T-cell (primary cell): Measurements from ENCODE around the gene KDM5B. TPM values are rescaled to one million over a fixed set of nuclear protein-coding genes. Genes with fewer than 3 reads are reported as not detected.

Experiments used
- ATAC-seq, 4 experiments: fragments of 200-7000 bp in 3 of 4; fragments of 150-1000 bp in 1 of 4; cut with Tn5 transposase; replicated peaks in 1 of 4; 1 replicate in 3 of 4; 2 replicates in 1 of 4; pipeline ENCODE4 v1.10.0; 2021; ENCODE audit warnings: moderate library complexity in 3 of 4, mild to moderate bottlenecking in 2 of 4, moderate number of reproducible peaks in 1 of 4
- CTCF ChIA-PET, 2 donors: fragments of 300-600 bp; sonication (Branson Sonifier 250); formaldehyde crosslinking; loops; one replicate each; lab custom pipeline; 2022; ENCODE audit warnings: antibody characterized with exemption in 2 of 2; lab: Charles Lee
- POLR2A ChIA-PET, 2 donors: fragments of 300-600 bp; sonication (Branson Sonifier 250); formaldehyde crosslinking; loops; one replicate each; lab custom pipeline; 2022; ENCODE audit warnings: antibody characterized with exemption in 2 of 2; lab: Charles Lee
- DNase-seq, 35 experiments: peaks; one replicate each; pipeline versions ENCODE4 v3.0.0 to v3.0.0-alpha.2; 2013 to 2023
- H3K27ac ChIP-seq: one replicate; pipeline ENCODE4 v1.5.1; 2013; ENCODE audit warnings: low read length
- H3K27me3 ChIP-seq, 2 experiments: replicated peaks in 1 of 2; 1 replicate in 1 of 2; 2 replicates in 1 of 2; pipeline versions ENCODE4 v1.6.1 to v1.7.0; 2013; ENCODE audit warnings: low read length in 1 of 2, mixed read lengths in 1 of 2; ENCODE audit not compliant: control insufficient read depth in 2 of 2, insufficient read depth in 2 of 2; ENCODE audit errors: extremely low read depth in 1 of 2
- H3K36me3 ChIP-seq, 2 donors: 1 replicate in 1 of 2; 2 replicates in 1 of 2; pipeline versions ENCODE4 v1.6.1 to v1.7.0; 2013; ENCODE audit warnings: low read length in 1 of 2; ENCODE audit not compliant: control insufficient read depth in 2 of 2, insufficient read depth in 1 of 2; ENCODE audit errors: extremely low read depth in 1 of 2
- H3K4me1 ChIP-seq, 2 experiments: 1 replicate in 1 of 2; 2 replicates in 1 of 2; pipeline versions ENCODE4 v1.6.1 to v1.7.0; 2013; ENCODE audit warnings: low read length in 2 of 2, mixed read lengths in 1 of 2; ENCODE audit not compliant: insufficient read depth in 2 of 2, control insufficient read depth in 1 of 2; ENCODE audit errors: extremely low read depth in 1 of 2
- H3K4me3 ChIP-seq, 2 donors: 1 replicate in 1 of 2; 2 replicates in 1 of 2; pipeline versions ENCODE4 v1.5.1 to v1.7.0; 2013; ENCODE audit warnings: mild to moderate bottlenecking in 2 of 2, low read length in 1 of 2, moderate library complexity in 1 of 2; ENCODE audit not compliant: control insufficient read depth in 1 of 2; ENCODE audit errors: extremely low read depth in 1 of 2
- H3K9me3 ChIP-seq: 2 replicates; pipeline ENCODE4 v1.7.0; 2013
- H3K27ac Mint-ChIP-seq, 2 donors: one replicate each; pipeline ENCODE4 v1.8.0; 2020 to 2021; ENCODE audit warnings: mild to moderate bottlenecking in 2 of 2, mixed read lengths in 2 of 2
- H3K27me3 Mint-ChIP-seq, 2 donors: one replicate each; pipeline ENCODE4 v1.8.0; 2021 to 2022; ENCODE audit warnings: mixed read lengths in 2 of 2
- H3K36me3 Mint-ChIP-seq: one replicate; pipeline ENCODE4 v1.8.0; 2021; ENCODE audit warnings: mixed read lengths
- H3K4me1 Mint-ChIP-seq, 3 donors: one replicate each; pipeline ENCODE4 v1.8.0; 2020 to 2022; ENCODE audit warnings: mixed read lengths in 3 of 3, mild to moderate bottlenecking in 1 of 3
- H3K4me3 Mint-ChIP-seq, 3 donors: one replicate each; pipeline ENCODE4 v1.8.0; 2020 to 2022; ENCODE audit warnings: mild to moderate bottlenecking in 3 of 3, mixed read lengths in 3 of 3, moderate library complexity in 3 of 3
- H3K9me3 Mint-ChIP-seq, 3 donors: one replicate each; pipeline ENCODE4 v1.8.0; 2020 to 2022; ENCODE audit warnings: mixed read lengths in 3 of 3
- WGBS: methylation state at CpG from one replicate; pipeline ENCODE4 v1.1.5; 2013; ENCODE audit warnings: missing lambda C conversion rate; ENCODE audit not compliant: insufficient coverage; 5-methylcytosine and 5-hydroxymethylcytosine counted together
- total RNA-seq, 35 experiments: library from RNA in 6 of 35; stranded (reverse) in 6 of 35; fragments of 120-200 nt in 1 of 35; gene quantifications; one replicate each; pipeline versions ENCODE4 v1.2.1 to v1.2.4 and lab custom pipeline; 2013 to 2026

The KDM5B gene
- total RNA-seq, 5 donors from 2014 or later (not counting 1 experiment from before 2014, with no cell fraction given) = 46.3 to 71.7 (median 56.5) TPM

DNA sequence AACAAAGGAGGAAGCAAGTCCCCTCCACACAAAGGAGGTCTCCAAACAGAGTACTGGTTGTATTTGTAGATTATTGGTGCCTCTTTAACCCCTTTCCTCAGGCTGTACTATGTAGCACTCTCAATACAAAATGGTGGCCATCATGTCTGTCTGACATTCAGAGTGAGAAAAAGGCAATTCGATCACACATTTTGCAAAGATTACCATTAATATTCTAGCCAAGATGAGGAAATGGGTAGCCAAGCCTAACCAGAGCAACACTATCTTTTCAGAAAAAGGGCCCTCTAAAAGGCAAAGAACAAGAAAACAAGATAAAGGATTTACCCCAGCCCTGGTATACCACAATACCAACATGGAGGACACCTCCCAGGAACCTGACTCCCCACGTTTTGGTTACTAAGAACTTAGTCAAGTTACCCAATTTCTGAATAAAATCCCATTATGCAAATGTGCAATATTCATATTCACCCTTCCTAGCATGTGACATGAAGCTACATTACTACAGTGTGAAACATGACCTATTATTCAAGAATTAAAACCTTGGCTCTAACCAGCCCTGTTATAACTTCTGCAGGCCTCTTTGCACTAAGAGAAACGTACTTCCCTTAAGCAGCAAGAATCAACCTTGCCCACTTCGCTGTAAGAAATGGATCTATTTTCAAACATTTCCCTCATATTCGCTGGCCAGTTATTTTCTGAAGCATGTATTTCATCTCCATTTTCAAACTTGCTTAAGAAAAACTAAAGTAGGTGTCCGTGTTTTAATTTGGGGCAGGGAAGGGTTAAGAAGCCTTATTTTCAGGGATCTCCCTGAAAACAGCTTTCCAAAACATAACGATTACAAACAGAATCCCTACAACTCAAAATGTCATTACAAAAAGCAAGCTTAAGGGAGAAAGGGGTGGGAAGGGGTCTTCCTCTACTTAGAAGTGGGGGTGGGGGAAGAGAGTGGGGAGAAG lies 2.1 kb downstream of the KDM5B start:
- H3K4me1 Mint-ChIP-seq = peaks cover 57 to 61% (median 58%) of the 10 kb centered on the region in 3 donors
- peak overlapping the region; percentile 76 to 80 (median 78) for H3K4me3 Mint-ChIP-seq
- H3K4me3 ChIP-seq = peak overlapping the region; percentile 70 to 73

DNA sequence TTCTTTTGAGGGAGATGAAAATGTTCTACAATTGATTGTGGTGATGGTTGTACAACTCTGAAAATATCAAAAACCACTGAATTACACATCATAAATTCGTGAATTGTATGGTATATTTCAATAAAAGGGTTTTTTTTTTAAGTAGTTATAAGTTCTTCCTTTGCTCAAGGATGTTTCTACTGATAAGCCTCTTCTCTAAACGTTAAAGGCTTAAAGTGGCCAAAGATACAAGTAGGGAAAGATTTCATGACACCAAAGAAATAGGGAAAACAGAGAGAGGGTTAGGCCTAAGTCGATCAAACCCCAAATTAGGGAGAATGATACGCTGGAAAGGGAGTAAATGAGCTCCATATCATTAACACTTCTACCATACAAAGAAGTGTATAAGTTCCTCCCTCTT lies 4.1 kb downstream of the KDM5B start:
- H3K4me1 Mint-ChIP-seq = peaks cover 48 to 56% (median 49%) of the 10 kb centered on the region in 3 donors
- H3K4me3 Mint-ChIP-seq = no peak overlapping the region

More for the DNA sequence above, 2.1 kb downstream of the KDM5B start:
- H3K27ac ChIP-seq = no peak overlapping the region
- ChIA-PET CTCF (interaction anchor here in 1 of 2 donors (0.5 kb wide), 1 partner anchor 1567 kb away, joined by 6 read pairs; no protein-coding TSS in a partner anchor), POLR2A (interaction anchor here in 1 of 2 donors (0.6 kb wide), 1 partner anchor 82 kb away, joined by 3 read pairs; no protein-coding TSS in a partner anchor)
- peak overlapping the region; percentile 48 to 85 for H3K27ac Mint-ChIP-seq
- no peaks in the 10 kb centered on the region for H3K36me3 Mint-ChIP-seq
- no peaks in the 10 kb centered on the region for H3K36me3 ChIP-seq
- 34% methylated on average over 3 of the region's 7 CpGs for WGBS
- no peaks in the 10 kb centered on the region for H3K27me3 Mint-ChIP-seq
- H3K9me3 ChIP-seq = no peaks in the 10 kb centered on the region
- ATAC-seq (no peak), DNase-seq (peak in 1 of 35 experiments; percentile 14)
- no peaks in the 10 kb centered on the region for H3K9me3 Mint-ChIP-seq
- peaks cover 0 to 3% of the 10 kb centered on the region in 2 experiments for H3K27me3 ChIP-seq
- H3K4me1 ChIP-seq = peaks cover 20 to 23% of the 10 kb centered on the region in 2 experiments

GRCh38 chr1:202802998-202803932 lies 5.0 kb downstream of the KDM5B start:
- no peak for ATAC-seq
- no peak overlapping the region for H3K27ac ChIP-seq
- peaks cover 8 to 12% of the 10 kb centered on the region in 2 experiments for H3K4me1 ChIP-seq
- H3K27me3 Mint-ChIP-seq = no peaks in the 10 kb centered on the region
- DNase-seq = no peak
- no peak overlapping the region for H3K27ac Mint-ChIP-seq
- peaks cover 5% of the 10 kb centered on the region for H3K36me3 Mint-ChIP-seq
- H3K4me3 ChIP-seq = no peak overlapping the region
- peaks cover 40 to 52% (median 48%) of the 10 kb centered on the region in 3 donors for H3K4me1 Mint-ChIP-seq
- POLR2A ChIA-PET = interaction anchor here in 1 of 2 donors (0.6 kb wide), 1 partner anchor 453 kb away, joined by 3 read pairs; no protein-coding TSS in a partner anchor
- no peaks in the 10 kb centered on the region for H3K27me3 ChIP-seq
- H3K9me3 ChIP-seq = no peaks in the 10 kb centered on the region
- CTCF ChIA-PET = no interaction called here
- 97% methylated on average over 6 of the region's 15 CpGs for whole genome bisulfite sequencing
- H3K4me3 Mint-ChIP-seq = no peak overlapping the region
- H3K9me3 Mint-ChIP-seq = no peaks in the 10 kb centered on the region
- H3K36me3 ChIP-seq = peaks cover 0 to 2% of the 10 kb centered on the region in 2 donors

More for the DNA sequence above, 4.1 kb downstream of the KDM5B start:
- Histone ChIP-seq H3K27me3 (no peaks in the 10 kb centered on the region), H3K36me3 (peaks cover 0 to 2% of the 10 kb centered on the region in 2 donors), H3K4me1 (peaks cover 8 to 15% of the 10 kb centered on the region in 2 experiments), H3K27ac (no peak overlapping the region), H3K9me3 (no peaks in the 10 kb centered on the region), H3K4me3 (no peak overlapping the region)
- no peaks in the 10 kb centered on the region for H3K9me3 Mint-ChIP-seq
- ATAC-seq (no peak), DNase-seq (no peak)
- CTCF ChIA-PET = no interaction called here
- POLR2A ChIA-PET = no interaction called here
- peaks cover 5% of the 10 kb centered on the region for H3K36me3 Mint-ChIP-seq
- WGBS = no CpG with 5 or more reads among the region's 4 CpGs
- no peak overlapping the region for H3K27ac Mint-ChIP-seq
- H3K27me3 Mint-ChIP-seq = no peaks in the 10 kb centered on the region

DNA sequence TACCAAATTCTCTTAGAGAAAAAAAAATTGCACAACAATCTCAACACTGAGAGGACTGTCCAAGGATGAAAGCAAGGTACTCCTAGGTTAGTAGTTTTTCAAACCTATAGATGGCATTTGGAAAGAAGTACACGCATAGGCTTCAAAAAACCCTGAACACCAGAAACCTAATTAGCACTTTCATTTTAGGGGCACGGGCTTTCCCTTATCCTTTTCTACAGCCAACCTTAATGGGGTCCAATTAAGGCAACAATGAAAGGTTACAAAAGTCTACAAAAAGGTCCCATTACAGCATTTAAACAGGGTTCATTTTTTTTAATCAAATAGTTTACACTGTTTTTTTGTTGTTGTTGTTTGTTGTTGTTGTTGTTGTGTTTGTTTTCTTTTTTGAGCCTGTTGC lies 6.2 kb downstream of the KDM5B start:
- Mint-ChIP-seq H3K27ac (no peak overlapping the region), H3K27me3 (no peaks in the 10 kb centered on the region), H3K4me3 (no peak overlapping the region), H3K36me3 (peaks cover 5% of the 10 kb centered on the region), H3K4me1 (peaks cover 49 to 60% (median 56%) of the 10 kb centered on the region in 3 donors), H3K9me3 (no peaks in the 10 kb centered on the region)
- no peaks in the 10 kb centered on the region for H3K27me3 ChIP-seq
- WGBS = no CpG with 5 or more reads among the region's 2 CpGs
- DNase-seq = no peak
- H3K4me1 ChIP-seq = peaks cover 8 to 12% of the 10 kb centered on the region in 2 experiments
- ChIA-PET CTCF (no interaction called here), POLR2A (no interaction called here)
- no peak overlapping the region for H3K4me3 ChIP-seq
- H3K36me3 ChIP-seq = peaks cover 0 to 2% of the 10 kb centered on the region in 2 donors
- no peak for ATAC-seq
- no peak overlapping the region for H3K27ac ChIP-seq
- H3K9me3 ChIP-seq = no peaks in the 10 kb centered on the region

DNA sequence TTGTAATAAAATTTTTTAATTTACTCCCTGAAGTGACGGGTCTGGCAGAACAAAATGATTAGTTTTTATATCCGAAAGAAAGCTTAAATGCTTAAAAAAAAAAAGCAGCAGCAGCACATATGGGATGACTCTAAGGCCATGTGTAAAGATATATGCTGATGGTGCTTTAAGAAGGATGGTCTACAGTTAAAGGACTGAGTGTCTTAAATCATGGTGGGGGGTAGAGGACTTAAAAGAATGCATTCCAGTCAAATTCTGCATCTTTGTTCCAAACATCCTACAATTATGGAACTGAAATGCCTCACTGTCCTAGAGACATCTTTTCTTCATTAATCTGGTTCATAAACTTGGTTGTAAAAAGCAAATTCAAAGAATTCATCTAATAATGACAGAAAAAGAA lies 7.0 kb downstream of the KDM5B start:
- DNase-seq = no peak
- no peak for ATAC-seq
- Histone ChIP-seq H3K9me3 (no peaks in the 10 kb centered on the region), H3K27ac (no peak overlapping the region), H3K27me3 (no peaks in the 10 kb centered on the region), H3K36me3 (peaks cover 0 to 2% of the 10 kb centered on the region in 2 donors), H3K4me1 (peaks cover 8% of the 10 kb centered on the region in 2 experiments), H3K4me3 (no peak overlapping the region)
- no peak overlapping the region for H3K27ac Mint-ChIP-seq
- no CpG with 5 or more reads among the region's 2 CpGs for WGBS
- peaks cover 50 to 60% (median 58%) of the 10 kb centered on the region in 3 donors for H3K4me1 Mint-ChIP-seq
- H3K27me3 Mint-ChIP-seq = no peaks in the 10 kb centered on the region
- ChIA-PET POLR2A (interaction anchor here in 1 of 2 donors (0.7 kb wide), 1 partner anchor 548 kb away, joined by 3 read pairs; no protein-coding TSS in a partner anchor), CTCF (interaction anchor here (0.6 to 1.1 kb wide), 2 partner anchors 19 to 77 kb away, joined by 3 read pairs; no protein-coding TSS in a partner anchor)
- no peaks in the 10 kb centered on the region for H3K9me3 Mint-ChIP-seq
- H3K4me3 Mint-ChIP-seq = no peak overlapping the region
- peaks cover 5% of the 10 kb centered on the region for H3K36me3 Mint-ChIP-seq
